ENCODE measurements around the gene CWF19L2.
"Not testable (repeated sequence)": the region's sequence is repeated elsewhere in the genome, so short reads cannot be mapped to it uniquely, and the experiment has no call there.

Gene CWF19L2

GRCh38 chr11:107457558-107458271 is at the start of gene CWF19L2:
TSS of gene CWF19L2 (minus strand) at chr11:107457825. CDS start at chr11:107457816, 9 bp downstream.
- peak; percentile 92 for DNase-seq (ENCODE audit: low read depth)

GRCh38 chr11:107505647-107506225 is 48.1 kb upstream of the CWF19L2 start:
- no peak for DNase-seq (ENCODE audit: low read depth)

- DNase-seq (ENCODE audit: low read depth): no peak
Observed at GRCh38 chr11:107504981-107505380, 47.4 kb upstream of the CWF19L2 start.

DNA sequence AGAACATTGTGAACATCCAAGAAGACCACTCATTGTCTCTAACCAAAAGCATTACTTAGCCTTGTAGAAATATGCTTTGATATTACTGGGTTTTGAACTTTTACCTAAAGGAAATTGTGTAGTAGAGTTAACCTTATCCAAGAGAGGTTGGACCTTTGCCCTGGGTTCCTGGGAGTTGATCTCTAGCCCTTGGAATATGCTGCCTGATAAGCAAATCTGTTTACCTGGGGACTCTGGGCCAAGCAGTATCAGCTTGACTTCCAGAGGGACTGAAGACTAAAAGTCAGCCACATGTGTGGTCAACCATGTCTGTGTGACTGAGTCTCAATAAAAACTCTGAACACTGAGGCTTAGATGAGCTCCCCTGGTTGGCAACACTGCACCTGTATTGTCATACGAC is 44.1 kb upstream of the CWF19L2 start:
- no peak for DNase-seq (ENCODE audit: low read depth)

DNA sequence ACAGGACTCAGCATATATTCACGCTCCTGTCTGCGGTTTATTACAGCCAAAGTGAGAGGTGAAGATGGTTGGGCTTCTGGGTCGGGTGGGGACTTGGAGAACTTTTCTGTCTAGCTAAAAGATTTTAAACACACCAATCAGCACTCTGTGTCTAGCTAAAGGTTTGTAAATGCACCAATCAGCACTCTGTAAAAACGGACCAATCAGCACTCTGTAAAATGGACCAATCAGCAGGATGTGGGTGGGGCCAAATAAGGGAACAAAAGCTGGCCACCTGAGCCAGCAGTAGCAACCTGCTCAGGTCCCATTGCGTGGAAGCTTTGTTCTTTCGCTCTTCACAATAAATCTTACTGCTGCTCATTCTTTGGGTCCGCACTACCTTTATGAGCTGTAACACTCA is 39.7 kb upstream of the CWF19L2 start:
- not testable (repeated sequence) for DNase-seq (ENCODE audit: low read depth)

GRCh38 chr11:107496011-107496410 is 38.4 kb upstream of the CWF19L2 start:
- DNase-seq (ENCODE audit: low read depth): peak; percentile 31

GRCh38 chr11:107494055-107494454 is 36.4 kb upstream of the CWF19L2 start:
- no peak for DNase-seq (ENCODE audit: low read depth)

- DNase-seq (ENCODE audit: low read depth): no peak
Observed at GRCh38 chr11:107493117-107493516, 35.5 kb upstream of the CWF19L2 start.

- DNase-seq (ENCODE audit: low read depth): no peak
Observed at GRCh38 chr11:107490836-107491235, 33.2 kb upstream of the CWF19L2 start.

DNA sequence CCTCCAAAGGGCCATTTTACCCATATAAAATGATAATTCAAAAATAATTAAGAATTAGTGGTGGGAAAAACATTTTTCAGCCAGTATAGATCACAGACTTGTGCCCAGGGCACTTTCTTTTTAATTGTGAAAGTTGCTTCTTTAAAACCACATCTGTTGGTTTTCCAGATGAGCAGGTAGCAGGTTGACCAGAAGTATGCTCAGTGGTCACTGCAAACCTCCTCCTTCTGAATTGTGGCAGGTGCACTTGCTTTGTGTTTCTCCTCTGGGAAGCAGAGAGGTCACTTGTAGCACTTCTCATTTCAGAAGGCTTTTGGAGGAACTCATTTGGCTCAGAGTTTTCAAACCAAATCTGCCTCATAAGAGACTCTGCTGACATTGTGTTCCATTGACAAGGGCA is 24.6 kb upstream of the CWF19L2 start:
- no peak for DNase-seq (ENCODE audit: low read depth)

DNA sequence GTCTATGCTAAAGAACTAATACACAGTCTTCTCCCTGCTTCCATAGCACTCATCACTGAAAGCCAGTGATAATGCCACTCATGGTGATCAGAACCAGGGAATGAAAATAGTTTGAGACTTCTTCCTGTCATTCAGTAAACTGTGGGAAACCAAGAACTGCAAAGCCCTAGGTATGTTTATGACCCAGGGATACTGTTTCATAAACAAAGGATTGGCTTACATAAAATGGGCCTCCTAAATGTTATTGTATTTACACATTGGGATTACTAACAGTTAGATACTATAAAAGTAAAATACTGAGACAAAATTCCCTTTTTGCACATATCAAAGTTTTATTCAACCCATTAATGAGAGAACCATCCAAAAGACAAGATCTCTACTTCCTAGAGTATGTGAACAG is 21.3 kb upstream of the CWF19L2 start:
- DNase-seq (ENCODE audit: low read depth): no peak

- DNase-seq (ENCODE audit: low read depth): no peak
Observed at GRCh38 chr11:107477820-107478219, 20.2 kb upstream of the CWF19L2 start.

GRCh38 chr11:107473792-107474191 is 16.2 kb upstream of the CWF19L2 start:
- no peak for DNase-seq (ENCODE audit: low read depth)

GRCh38 chr11:107472966-107473365 is 15.3 kb upstream of the CWF19L2 start:
- no peak for DNase-seq (ENCODE audit: low read depth)

GRCh38 chr11:107468596-107468995 is 11.0 kb upstream of the CWF19L2 start:
- no peak for DNase-seq (ENCODE audit: low read depth)

DNA sequence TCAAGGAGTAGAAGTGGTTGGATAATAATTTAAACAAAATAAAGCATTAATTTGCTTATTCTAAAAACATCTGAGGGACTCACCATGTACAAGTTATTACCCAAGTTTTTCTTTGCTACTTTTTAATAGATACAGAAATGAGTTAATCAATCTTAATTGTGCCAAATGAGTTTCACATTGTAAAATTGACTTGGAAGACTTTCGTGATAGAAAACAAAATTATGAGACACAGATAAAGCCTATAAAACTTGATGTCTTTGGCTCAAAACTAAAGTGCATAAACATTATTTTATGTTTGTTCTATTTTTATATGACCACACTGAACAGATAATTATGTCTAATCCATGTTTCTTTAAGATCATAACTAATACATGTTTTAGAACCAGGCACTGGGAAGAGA is 10.1 kb upstream of the CWF19L2 start:
- no peak for DNase-seq (ENCODE audit: low read depth)

DNA sequence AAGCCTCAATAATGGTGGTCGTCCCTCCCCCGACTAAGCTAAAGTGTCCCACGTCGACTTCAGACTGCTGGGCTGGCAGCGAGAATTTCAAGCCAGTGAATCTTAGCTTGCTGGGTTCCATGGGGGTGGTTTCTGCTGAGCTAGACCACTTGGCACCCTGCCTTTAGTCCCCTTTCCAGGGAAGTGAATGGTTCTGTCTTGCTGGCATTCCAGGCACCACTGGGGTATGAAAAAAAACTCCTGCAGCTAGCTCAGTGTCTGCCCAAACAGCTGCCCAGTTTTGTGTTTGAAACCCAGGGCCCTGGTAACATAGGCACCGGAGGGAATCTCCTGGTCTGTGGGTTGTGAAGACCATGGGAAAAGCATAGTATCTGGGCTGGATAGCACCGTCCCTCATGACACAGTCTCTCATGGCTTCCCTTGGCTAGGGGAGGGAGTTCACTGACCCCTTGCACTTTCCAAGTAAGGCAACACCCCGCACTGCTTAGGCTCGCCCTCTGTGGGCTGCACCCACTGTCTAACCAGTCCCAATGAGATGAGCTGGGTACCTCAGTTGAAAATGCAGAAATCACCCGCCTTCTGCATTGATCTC is 8.7 kb upstream of the CWF19L2 start:
- DNase-seq (ENCODE audit: low read depth): not testable (repeated sequence)

GRCh38 chr11:107457205-107457557 is 444 bp downstream of the CWF19L2 start:
- DNase-seq (ENCODE audit: low read depth): no peak

DNA sequence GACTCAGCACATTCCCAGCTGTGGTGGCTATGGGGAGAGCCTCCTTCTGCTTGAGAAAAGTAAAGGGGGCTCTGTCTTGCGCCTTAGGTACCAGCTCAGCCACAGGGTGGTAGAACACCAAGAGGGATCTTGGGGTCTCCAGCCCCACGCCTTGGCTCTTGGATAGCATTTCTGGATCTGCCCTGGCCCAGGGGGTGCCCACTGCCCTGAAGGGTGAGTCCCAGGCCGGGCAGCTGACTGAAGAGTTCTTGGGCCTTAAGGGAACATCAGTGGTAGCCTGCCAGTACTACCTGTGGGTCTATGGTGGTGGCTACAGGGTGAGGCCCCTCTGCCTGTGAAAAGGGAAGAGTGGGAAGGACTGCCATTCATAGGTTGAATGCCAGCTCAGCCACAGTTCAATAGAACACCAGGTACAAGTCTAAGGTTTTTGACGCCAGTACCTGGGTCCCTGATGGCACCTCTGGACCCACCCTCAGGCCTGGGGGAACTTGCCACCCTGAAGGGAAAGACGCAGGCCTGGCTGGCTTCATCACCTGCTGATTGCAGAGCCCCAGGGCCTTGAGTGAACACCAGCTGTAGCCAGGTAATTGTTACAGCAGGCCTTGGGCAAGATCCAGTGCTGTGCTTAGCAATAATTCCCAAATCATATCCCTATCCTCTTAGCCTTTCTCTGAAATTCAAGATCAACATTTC is 3.9 kb downstream of the CWF19L2 start:
- no peak for DNase-seq (ENCODE audit: low read depth)

GRCh38 chr11:107446822-107447431 is 10.7 kb downstream of the CWF19L2 start:
- DNase-seq (ENCODE audit: low read depth): no peak

DNA sequence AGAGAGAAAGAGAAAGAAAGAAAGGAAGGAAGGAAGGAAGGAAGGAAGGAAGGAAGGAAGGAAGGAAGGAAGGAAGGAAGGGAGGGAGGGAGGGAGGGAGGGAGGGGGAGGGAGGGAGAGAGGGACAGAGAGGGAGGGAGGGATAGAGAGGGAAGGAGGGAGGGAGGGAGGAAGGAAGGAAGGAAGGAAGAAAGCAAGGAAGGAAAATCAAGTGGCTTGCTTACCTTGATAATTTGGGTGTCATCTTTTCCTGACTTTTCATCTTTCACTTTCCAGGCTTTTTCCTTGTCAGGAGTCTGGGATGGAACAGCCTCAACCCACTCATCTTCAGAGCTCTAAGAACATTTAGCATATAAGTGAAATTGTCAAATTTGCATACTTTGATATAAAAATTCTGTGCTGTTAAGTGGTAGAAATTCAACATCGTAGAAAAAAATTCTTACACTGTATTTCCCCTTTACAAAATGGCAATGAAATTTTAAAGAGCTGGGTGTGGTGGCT is 14.9 kb downstream of the CWF19L2 start:
- DNase-seq (ENCODE audit: low read depth): no peak

DNA sequence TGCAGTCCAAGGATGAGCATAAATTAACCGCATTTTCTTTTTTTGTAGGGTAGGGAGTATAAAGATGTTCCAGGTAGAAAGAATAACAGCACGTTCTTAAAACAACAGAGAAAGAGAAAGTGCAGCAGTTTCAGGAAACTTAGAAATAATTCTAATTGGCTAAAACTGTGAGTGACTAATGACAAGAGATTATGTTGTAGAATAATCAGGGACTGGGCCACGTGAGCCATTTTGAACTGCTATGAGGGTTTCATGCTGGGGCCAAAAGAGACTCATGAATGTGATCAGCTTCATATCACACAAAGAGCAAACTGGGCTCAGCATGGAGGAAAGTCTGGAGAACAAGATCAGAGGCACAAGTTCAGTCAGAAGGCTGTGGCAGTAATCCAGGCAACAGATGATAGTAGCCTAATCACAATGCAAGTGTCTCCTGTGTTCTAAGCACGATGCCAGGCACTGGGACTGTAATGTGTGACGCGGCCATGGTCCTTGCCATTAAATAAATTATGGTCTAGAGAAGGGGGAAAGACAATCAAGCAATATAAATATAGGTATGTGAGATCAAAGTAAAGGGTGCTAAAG is 17.9 kb downstream of the CWF19L2 start:
- no peak for DNase-seq (ENCODE audit: low read depth)
